K562 (cell line): Measurements from ENCODE around the gene MRGPRF.

ENCODE experiments used
- CTCF ChIP-seq, 3 experiments: IDR thresholded peaks in 2 of 3; conservative IDR thresholded peaks in 1 of 3; 2 replicates each; pipeline ENCODE4 v1.5.1; 2011 to 2012; ENCODE audit warnings: low read length in 3 of 3, mild to moderate bottlenecking in 3 of 3, control low read depth in 2 of 3, improper control_type of control experiment in 1 of 3, inconsistent platforms in 1 of 3, low read depth in 1 of 3, mixed read lengths in 1 of 3, moderate library complexity in 1 of 3; ENCODE audit not compliant: insufficient read depth in 2 of 3
- E2F1 ChIP-seq: sonication (generic); formaldehyde crosslinking; IDR thresholded peaks from 2 replicates; pipeline ENCODE4 v1.8.1; 2023; ENCODE audit warnings: mild to moderate bottlenecking, missing genetic modification reagents, moderate library complexity
- HNRNPH1 ChIP-seq: fragments of 200-400 bp; formaldehyde crosslinking; optimal IDR thresholded peaks from 2 replicates; pipeline ENCODE3; 2017; ENCODE audit warnings: low read depth, mild to moderate bottlenecking, low read length, moderate library complexity
- POLR2A ChIP-seq: fragments of 450-650 bp; conservative IDR thresholded peaks from 2 replicates; pipeline ENCODE4 v1.6.1; 2016
- TF ChIP-seq, protein P1 (sequence below), 2 experiments: fragments of 450-650 bp; IDR thresholded peaks; 2 replicates each; pipeline ENCODE4 v1.6.1; 2016; ENCODE audit warnings: mild to moderate bottlenecking in 2 of 2, borderline replicate concordance in 1 of 2, low read depth in 1 of 2, moderate library complexity in 1 of 2

- no peak for TF ChIP-seq HNRNPH1
- TF ChIP-seq, protein P1, sequence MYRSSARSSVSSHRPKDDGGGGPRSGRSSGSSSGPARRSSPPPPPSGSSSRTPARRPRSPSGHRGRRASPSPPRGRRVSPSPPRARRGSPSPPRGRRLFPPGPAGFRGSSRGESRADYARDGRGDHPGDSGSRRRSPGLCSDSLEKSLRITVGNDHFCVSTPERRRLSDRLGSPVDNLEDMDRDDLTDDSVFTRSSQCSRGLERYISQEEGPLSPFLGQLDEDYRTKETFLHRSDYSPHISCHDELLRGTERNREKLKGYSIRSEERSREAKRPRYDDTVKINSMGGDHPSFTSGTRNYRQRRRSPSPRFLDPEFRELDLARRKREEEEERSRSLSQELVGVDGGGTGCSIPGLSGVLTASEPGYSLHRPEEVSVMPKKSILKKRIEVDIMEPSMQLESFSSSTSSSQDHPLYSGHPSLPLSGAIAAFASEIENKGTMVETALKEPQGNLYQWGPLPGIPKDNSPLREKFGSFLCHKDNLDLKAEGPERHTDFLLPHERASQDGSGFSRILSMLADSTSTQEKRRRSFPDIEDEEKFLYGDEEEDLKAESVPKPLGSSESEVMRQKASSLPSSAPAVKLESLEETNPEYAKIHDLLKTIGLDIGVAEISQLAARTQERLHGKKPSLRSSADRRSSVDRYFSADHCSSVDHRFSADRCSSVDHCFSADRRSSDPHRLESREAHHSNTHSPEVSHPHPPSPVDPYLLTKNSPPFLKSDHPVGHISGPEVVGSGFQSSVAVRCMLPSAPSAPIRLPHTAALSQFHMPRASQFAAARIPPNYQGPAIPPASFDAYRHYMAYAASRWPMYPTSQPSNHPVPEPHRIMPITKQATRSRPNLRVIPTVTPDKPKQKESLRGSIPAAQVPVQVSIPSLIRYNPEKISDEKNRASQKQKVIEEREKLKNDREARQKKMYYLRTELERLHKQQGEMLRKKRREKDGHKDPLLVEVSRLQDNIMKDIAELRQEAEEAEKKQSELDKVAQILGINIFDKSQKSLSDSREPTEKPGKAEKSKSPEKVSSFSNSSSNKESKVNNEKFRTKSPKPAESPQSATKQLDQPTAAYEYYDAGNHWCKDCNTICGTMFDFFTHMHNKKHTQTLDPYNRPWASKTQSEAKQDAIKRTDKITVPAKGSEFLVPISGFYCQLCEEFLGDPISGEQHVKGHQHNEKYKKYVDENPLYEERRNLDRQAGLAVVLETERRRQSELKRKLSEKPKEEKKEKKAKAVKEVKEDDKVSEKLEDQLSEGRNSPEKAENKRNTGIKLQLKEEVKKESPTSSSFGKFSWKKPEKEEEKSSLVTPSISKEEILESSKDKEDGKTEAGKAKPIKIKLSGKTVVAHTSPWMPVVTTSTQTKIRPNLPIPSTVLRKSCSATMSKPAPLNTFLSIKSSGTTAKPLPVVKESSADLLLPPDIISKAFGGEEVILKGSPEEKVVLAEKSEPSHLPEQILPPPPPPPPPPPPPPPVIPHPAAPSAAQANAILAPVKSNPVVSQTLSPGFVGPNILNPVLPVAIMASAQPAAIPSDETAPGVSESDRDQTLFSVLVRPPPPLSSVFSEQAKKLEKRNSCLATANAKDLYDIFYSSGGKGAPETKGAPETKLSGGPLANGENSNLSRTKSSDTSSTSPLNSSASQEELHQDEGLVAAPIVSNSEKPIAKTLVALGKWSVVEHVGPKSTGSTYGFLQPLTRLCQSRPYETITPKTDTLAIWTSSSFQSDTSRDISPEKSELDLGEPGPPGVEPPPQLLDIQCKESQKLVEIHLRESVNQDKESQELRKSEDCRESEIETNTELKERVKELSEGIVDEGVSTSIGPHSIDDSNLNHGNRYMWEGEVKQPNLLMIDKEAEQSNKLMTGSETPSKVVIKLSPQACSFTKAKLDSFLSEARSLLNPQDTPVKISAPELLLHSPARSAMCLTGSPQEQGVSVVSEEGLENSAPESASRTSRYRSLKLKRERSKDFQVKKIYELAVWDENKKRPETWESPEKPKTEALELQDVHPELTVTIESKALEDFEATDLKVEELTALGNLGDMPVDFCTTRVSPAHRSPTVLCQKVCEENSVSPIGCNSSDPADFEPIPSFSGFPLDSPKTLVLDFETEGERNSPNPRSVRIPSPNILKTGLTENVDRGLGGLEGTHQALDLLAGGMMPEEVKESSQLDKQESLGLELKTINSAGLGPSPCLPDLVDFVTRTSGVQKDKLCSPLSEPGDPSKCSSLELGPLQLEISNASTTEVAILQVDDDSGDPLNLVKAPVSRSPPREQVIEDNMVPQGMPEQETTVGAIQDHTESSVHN (IDR thresholded peaks at IDR 0.05; ENCODE audit: borderline replicate concordance in 1 of 2, low read depth in 1 of 2), result no peak
- no peak for TF ChIP-seq CTCF (IDR thresholded peaks at IDR 0.05 in 2 of 3, conservative IDR thresholded peaks at IDR 0.05 in 1 of 3; ENCODE audit: insufficient read depth in 2 of 3, low read depth in 1 of 3, low read length in 3 of 3)
- TF ChIP-seq E2F1 (CRISPR knock-in tag), result no peak
- TF ChIP-seq POLR2A, result no peak
Measured at GRCh38 chr11:69005183-69005630, 7.8 kb downstream of the MRGPRF start.
